ENCODE measurements around the gene MS4A18.
"Not testable (repeated sequence)": the region's sequence is repeated elsewhere in the genome, so short reads cannot be mapped to it uniquely, and the experiment has no call there.

The MS4A18 gene

DNA sequence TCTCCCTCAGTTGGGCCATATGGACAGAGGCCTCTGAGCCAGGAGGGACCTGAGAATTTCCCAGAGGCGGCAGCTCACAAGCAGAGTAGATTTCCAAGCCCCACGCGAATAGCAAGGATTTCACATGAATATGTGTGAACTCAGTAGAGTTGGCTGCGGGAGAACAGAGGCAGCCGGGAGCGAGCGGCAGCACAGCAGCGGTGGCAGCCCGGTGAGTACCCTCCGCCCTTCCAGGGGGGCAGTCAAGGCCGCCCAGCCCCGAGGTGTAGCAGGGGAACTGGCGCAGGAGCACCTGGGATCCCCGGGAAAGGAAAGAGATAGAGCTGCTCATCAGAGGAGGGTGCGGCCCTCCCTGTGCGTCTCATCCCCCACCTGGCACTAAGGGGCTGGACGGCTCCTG is 23.7 kb downstream of the MS4A18 start:
- no peak overlapping the region for H3K27ac Mint-ChIP-seq
- H3K27me3 Mint-ChIP-seq (ENCODE audit: low read depth), result peaks cover 6% of the 10 kb centered on the region
- no peak for DNase-seq (ENCODE audit: low spot score)
- no peaks in the 10 kb centered on the region for H3K9me3 Mint-ChIP-seq
- no peak overlapping the region for H3K4me3 Mint-ChIP-seq
- H3K4me1 Mint-ChIP-seq (ENCODE audit: low read depth), result no peaks in the 10 kb centered on the region
- no peaks in the 10 kb centered on the region for H3K36me3 Mint-ChIP-seq (ENCODE audit: low read depth)

DNA sequence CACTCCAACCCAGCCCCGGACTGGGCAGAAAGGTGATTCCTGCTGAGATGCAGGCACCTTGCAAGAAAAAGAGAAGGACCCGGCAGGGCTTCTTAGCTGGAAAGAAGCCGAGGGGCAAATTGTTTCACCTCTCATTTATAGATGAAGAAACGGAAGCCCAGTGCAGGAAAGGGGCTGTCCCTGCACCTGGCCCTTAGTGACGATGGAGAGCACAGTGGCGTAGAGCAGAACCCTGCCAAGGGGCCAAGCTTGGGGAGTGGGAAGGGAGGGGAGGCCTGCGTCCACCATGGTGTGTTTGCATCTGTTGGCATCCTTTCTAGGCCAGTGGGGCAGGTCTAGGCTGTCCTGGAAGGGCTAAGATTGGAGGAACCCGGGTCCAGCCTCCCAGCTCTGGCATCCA is 24.3 kb downstream of the MS4A18 start:
- no peak overlapping the region for H3K27ac Mint-ChIP-seq
- DNase-seq (ENCODE audit: low spot score), result no peak
- H3K27me3 Mint-ChIP-seq (ENCODE audit: low read depth), result peaks cover 6% of the 10 kb centered on the region
- no peaks in the 10 kb centered on the region for H3K9me3 Mint-ChIP-seq
- no peak overlapping the region for H3K4me3 Mint-ChIP-seq
- no peaks in the 10 kb centered on the region for H3K4me1 Mint-ChIP-seq (ENCODE audit: low read depth)
- no peaks in the 10 kb centered on the region for H3K36me3 Mint-ChIP-seq (ENCODE audit: low read depth)

DNA sequence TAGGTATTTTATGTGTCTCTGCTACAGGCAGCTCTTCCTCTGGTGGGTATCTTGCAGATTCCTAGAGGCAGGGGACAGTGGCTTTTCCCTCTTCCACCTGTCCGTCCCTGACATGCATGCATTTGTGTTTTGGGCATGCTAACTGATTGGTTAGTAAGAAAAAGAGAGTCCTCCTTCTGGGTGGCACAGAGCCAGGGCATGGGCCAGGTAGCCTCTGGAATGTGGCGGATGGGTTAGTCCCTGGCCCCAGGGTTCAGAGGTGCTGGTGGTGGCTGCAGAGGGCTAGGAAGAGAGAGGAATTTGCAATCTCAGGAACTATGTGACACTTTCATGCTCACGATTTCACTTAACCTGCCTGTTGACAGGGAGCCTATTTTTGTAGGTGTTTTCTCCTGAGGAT is 26.4 kb downstream of the MS4A18 start:
- Mint-ChIP-seq H3K4me1 (ENCODE audit: low read depth) (no peaks in the 10 kb centered on the region), H3K27me3 (ENCODE audit: low read depth) (peaks cover 6% of the 10 kb centered on the region)

DNA sequence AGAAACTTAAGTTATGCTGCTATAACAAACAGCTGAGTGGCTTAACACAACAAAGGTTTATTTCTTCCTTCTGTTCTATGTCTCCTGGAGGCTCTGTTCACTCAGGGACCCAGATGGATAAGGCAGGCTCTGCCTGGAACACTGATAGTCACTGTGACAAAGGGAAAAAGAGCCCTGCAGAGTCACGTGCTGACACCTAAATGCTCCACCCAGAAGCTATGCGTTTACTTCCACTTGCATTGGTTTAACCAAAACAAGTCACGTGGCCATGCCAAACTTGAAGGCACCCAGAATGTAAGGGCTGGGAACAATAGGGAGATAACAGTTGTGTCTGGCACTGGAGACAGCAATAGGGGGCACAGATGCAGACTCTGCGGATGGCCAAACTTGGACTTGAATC is 28.8 kb downstream of the MS4A18 start:
- no peaks in the 10 kb centered on the region for H3K4me1 Mint-ChIP-seq (ENCODE audit: low read depth)
- no peak overlapping the region for H3K27ac Mint-ChIP-seq
- H3K36me3 Mint-ChIP-seq (ENCODE audit: low read depth), result no peaks in the 10 kb centered on the region
- H3K4me3 Mint-ChIP-seq, result no peak overlapping the region
- H3K9me3 Mint-ChIP-seq, result no peaks in the 10 kb centered on the region
- peaks cover 9% of the 10 kb centered on the region for H3K27me3 Mint-ChIP-seq (ENCODE audit: low read depth)
- DNase-seq (ENCODE audit: low spot score), result no peak

More for the DNA sequence above, 26.4 kb downstream of the MS4A18 start:
- H3K4me3 Mint-ChIP-seq, result no peak overlapping the region
- H3K36me3 Mint-ChIP-seq (ENCODE audit: low read depth), result no peaks in the 10 kb centered on the region
- H3K9me3 Mint-ChIP-seq, result no peaks in the 10 kb centered on the region
- no peak for DNase-seq (ENCODE audit: low spot score)
- no peak overlapping the region for H3K27ac Mint-ChIP-seq

DNA sequence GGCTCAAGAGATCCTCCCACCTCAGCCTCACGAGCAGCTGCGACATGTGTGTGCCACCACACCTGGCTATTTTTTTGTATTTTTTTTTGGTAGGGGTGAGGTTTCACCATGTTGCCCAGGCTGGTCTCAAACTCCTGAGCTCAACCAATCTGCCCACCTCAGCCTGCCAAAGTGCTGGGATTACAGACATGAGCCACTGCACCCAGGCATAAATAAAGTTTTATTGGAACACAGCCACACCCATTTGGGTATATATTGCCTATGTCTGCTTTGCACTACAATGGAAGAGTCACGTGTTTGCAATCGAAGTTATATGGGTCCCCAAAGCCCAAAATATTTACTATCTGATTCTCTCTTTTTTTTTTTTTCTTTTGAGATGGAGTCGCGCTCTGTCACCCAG is 30.4 kb downstream of the MS4A18 start:
- Mint-ChIP-seq H3K27me3 (ENCODE audit: low read depth) (peaks cover 23% of the 10 kb centered on the region), H3K4me3 (no peak overlapping the region), H3K36me3 (ENCODE audit: low read depth) (no peaks in the 10 kb centered on the region), H3K9me3 (no peaks in the 10 kb centered on the region), H3K4me1 (ENCODE audit: low read depth) (no peaks in the 10 kb centered on the region), H3K27ac (no peak overlapping the region)
- DNase-seq (ENCODE audit: low spot score), result no peak

DNA sequence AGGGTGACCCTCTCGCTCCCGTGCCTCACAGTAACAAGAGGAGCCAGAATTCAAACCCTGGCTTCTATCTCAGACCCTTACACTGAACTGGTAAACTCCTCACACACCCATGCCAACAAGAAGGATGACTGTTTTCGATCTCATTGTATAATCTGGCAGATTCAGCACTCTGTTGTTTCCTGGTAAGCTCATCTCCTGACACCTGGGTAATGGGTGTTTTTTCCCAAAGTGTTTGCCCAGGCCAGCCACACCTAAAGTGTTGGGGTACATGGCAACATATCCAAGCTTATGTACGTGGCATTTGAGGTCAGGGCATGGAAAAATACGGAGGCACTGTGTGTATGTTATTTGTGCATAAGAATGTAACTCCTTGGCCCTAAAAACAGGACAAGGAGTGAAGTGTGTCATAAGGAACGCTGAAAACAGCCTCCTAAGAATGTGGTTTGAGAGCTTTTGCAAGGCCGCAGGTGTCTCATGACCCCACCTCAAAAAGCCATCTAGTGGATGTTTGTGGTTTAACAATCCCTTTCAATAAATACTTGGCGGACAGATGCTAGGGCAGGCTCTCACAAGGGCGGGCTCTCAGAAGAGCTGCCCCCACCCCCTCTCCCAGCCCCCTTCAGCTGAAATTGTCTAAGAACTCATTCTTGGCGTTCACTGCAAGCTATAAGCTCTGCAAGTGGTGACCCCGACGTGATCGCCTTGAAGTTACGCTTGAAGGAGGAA is 31.9 kb downstream of the MS4A18 start, which contains the start of gene MS4A15:
TSS of gene MS4A15 (plus strand) at position 561 of the 726 bp plus-strand sequence. CDS start 6,867 bp downstream, outside the sequence.
- H3K4me3 Mint-ChIP-seq, result no peak within 1 kb of the TSS
- peaks cover 36% of the 10 kb centered on the region for H3K27me3 Mint-ChIP-seq (ENCODE audit: low read depth)
- H3K36me3 Mint-ChIP-seq (ENCODE audit: low read depth), result no peaks in the 10 kb centered on the region
- no peak within 1 kb of the TSS for H3K27ac Mint-ChIP-seq
- H3K4me1 Mint-ChIP-seq (ENCODE audit: low read depth), result no peaks in the 10 kb centered on the region
- H3K9me3 Mint-ChIP-seq, result no peaks in the 10 kb centered on the region
- DNase-seq (ENCODE audit: low spot score), result no peak

DNA sequence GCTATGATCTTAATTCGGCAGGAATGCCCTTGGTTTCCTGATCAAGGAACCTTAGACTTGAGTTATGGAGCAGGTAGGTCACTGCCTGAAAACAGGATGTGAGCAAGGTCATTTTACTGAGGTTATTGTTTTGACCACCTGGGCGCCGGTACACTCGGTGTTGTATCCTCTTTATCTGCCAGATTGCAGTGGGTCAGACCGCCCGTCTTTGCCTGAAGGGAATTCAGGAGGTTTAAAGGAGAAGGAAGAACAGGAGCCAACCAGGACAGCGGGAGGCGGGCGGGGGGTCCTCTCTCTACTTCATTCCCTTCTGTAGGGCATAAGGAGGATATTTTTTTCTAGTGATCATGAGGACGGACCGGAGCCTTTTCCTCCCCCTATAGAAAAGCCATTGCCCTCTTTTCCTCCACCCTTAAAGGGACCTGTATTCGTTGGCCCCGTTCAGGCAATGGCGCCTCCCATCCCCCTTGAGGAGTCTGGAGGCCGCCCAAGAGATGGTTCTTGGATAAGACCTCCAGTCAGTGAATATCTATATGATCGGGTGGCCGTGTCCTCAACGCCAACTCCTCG is 32.8 kb downstream of the MS4A18 start:
- no peaks in the 10 kb centered on the region for H3K9me3 Mint-ChIP-seq
- no peak overlapping the region for H3K4me3 Mint-ChIP-seq
- H3K36me3 Mint-ChIP-seq (ENCODE audit: low read depth), result no peaks in the 10 kb centered on the region
- H3K27me3 Mint-ChIP-seq (ENCODE audit: low read depth), result peaks cover 35% of the 10 kb centered on the region
- DNase-seq (ENCODE audit: low spot score), result no peak
- H3K4me1 Mint-ChIP-seq (ENCODE audit: low read depth), result no peaks in the 10 kb centered on the region
- no peak overlapping the region for H3K27ac Mint-ChIP-seq

DNA sequence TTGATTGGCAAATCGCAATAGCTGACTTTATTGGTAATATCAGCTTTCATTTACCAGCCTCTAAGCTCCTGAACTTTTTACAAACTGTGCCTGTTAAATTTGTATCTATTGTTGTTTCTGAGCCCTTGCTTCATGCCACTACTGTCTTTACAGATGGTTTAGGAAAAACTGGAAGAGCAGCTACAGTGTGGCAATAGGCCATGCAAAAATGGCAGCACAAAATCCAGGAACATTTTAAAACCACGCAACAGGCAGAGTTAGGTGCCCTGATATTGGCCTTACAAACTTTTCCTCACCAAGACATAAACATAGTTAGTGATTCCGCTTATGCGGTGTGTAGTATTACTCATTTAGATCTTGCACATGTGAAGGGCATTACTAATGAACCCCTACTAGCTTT is 34.2 kb downstream of the MS4A18 start:
- DNase-seq (ENCODE audit: low spot score); H3K4me1 Mint-ChIP-seq (ENCODE audit: low read depth); H3K4me3 Mint-ChIP-seq; H3K9me3 Mint-ChIP-seq; H3K36me3 Mint-ChIP-seq (ENCODE audit: low read depth); H3K27ac Mint-ChIP-seq: not testable (repeated sequence)
- peaks cover 36% of the 10 kb centered on the region for H3K27me3 Mint-ChIP-seq (ENCODE audit: low read depth)

DNA sequence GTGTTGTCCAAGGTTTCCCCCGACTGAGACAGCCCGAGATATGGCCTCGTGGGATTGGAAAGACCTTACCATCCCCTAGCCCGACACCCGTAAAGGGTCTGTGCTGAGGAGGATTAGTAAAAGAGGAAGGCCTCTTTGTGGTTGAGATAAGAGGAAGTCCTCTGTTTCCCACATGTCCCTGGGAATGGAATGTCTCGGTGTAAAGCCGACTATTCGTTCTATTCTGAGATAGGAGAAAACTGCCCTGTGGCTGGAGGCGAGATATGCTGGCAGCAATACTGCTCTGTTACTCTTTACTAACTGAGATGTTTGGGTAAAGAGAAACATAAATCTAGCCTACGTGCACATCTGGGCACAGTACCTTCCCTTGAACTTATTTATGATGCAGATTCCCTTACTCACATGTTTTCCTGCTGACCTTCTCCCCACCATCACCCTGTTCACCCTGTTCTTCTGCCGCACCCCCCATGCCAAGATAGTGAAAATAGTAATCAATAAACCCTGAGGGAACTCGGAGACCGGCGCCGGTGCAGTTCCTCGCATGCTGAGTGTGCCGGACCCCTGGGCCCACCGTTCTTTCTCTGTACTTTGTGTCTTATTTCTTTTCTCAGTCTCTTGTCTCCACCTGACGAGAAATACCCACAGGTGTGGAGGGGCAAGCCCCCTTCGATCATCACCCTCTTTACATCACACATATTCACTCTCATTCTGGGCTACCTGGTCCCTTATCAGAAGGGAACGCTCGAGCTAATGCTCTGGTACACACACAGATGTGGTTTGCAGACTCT is 35.1 kb downstream of the MS4A18 start:
- not testable (repeated sequence) for H3K4me3 Mint-ChIP-seq; H3K27ac Mint-ChIP-seq; H3K9me3 Mint-ChIP-seq; H3K4me1 Mint-ChIP-seq (ENCODE audit: low read depth); DNase-seq (ENCODE audit: low spot score); H3K36me3 Mint-ChIP-seq (ENCODE audit: low read depth)
- H3K27me3 Mint-ChIP-seq (ENCODE audit: low read depth), result peaks cover 36% of the 10 kb centered on the region

DNA sequence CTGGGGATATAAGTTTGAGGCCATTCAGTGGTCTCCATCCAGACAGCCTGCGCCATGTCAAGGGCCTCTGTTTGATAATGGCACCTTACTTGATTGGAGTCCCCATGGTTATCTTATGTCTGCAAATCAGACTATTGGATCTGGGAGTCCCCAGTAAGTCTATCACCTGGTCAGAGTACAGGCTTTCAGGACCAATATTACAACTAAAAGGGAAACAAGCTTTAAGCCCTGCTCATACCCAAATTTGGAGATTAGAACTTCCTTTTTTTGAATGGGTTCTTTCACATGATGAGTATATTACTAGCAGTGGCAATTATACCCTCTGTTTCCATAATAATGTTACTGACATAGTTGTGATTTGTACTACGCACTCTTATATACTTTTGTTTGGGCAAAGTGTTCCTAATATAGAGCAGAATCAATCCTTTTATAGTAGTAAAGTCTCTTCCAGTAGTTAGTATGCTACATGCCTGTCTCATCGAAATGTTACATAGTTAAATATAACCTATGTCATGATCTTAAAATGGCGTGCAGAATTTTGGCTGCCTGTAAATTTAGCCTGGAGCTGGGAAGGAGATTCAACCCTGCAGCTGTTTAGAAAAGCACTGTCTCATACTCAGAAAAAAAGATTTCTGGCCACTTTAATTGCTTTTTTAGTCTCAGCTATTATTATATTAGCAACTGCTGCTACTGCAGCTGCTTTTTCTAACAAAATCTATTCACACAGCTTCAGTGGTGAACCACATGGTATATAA is 37.1 kb downstream of the MS4A18 start:
- H3K9me3 Mint-ChIP-seq, result no peaks in the 10 kb centered on the region
- DNase-seq (ENCODE audit: low spot score), result no peak
- no peak overlapping the region for H3K27ac Mint-ChIP-seq
- no peak overlapping the region for H3K4me3 Mint-ChIP-seq
- H3K36me3 Mint-ChIP-seq (ENCODE audit: low read depth), result no peaks in the 10 kb centered on the region
- H3K4me1 Mint-ChIP-seq (ENCODE audit: low read depth), result peaks cover 4% of the 10 kb centered on the region
- H3K27me3 Mint-ChIP-seq (ENCODE audit: low read depth), result peaks cover 36% of the 10 kb centered on the region

DNA sequence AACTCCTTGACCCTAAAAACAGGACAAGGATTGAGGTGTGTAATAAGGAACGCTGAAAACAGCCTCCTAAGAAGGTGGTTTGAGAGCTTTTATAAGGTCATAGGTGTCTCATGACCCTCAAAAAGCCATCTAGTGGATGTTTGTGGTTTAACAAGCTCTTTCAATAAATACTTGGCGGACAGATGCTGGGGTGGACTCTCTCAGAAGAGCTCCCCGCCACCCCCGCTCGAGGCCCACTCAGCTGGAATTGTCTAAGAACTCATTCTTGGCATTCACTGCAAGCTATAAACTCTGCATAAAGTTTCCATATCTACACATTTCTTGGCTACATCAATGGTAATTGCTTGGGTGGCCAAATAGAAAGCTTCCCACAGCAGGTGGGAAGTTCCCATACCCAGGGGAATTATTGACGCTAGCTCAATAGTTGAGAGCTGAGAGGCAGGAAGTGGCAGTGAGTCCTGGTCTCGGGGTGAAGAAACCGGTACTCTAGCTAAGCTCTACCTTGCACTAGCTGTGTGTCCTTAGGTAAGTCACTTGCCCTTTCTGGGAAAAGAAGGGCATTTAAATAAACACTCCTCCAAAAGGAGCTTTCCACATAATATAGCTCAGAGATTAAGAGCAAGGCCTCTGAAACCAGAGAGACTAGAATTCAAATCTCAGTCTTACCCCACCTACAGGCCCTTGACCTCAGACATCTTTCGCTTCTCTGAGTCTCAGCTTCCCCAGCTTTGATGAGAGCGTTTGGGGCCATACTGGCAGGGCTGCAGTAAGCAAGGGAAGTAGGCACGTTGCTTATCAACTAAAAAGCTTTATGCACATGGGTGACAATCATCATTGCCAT is 38.6 kb downstream of the MS4A18 start:
- H3K27ac Mint-ChIP-seq, result no peak overlapping the region
- no peak for DNase-seq (ENCODE audit: low spot score)
- H3K4me1 Mint-ChIP-seq (ENCODE audit: low read depth), result peaks cover 4% of the 10 kb centered on the region
- no peak overlapping the region for H3K4me3 Mint-ChIP-seq
- H3K27me3 Mint-ChIP-seq (ENCODE audit: low read depth), result peaks cover 33% of the 10 kb centered on the region
- H3K9me3 Mint-ChIP-seq, result no peaks in the 10 kb centered on the region
- H3K36me3 Mint-ChIP-seq (ENCODE audit: low read depth), result no peaks in the 10 kb centered on the region

DNA sequence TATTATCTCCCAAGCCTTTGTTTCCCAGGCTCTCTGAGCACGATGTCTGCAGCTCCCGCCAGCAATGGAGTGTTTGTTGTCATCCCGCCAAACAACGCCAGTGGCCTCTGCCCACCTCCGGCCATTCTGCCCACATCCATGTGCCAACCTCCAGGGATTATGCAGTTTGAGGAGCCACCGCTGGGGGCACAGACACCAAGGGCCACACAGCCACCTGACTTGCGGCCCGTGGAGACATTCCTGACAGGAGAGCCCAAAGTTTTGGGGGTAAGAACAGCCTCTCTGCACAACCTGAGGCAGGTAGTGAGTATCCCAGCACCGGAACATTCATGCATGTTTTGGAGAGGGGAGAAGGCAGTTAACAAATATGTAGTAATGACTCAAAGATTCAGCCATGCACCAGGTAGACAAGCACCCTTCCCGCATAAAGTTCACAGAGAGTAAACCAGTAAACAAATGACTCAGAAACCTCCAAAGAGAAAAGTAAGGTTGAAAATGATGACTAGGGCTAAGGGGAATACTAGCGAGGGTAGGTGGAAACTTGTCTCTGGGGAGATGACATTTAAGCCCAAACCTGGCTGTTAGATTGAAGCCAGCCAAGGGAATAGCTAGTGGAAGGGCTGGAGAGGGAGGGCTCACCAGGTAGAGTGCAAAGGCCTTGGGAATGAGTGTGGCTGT is 39.3 kb downstream of the MS4A18 start:
- Mint-ChIP-seq H3K27me3 (ENCODE audit: low read depth) (peaks cover 29% of the 10 kb centered on the region), H3K36me3 (ENCODE audit: low read depth) (no peaks in the 10 kb centered on the region), H3K9me3 (no peaks in the 10 kb centered on the region), H3K4me3 (no peak overlapping the region), H3K27ac (no peak overlapping the region), H3K4me1 (ENCODE audit: low read depth) (peaks cover 4% of the 10 kb centered on the region)
- DNase-seq (ENCODE audit: low spot score), result no peak

DNA sequence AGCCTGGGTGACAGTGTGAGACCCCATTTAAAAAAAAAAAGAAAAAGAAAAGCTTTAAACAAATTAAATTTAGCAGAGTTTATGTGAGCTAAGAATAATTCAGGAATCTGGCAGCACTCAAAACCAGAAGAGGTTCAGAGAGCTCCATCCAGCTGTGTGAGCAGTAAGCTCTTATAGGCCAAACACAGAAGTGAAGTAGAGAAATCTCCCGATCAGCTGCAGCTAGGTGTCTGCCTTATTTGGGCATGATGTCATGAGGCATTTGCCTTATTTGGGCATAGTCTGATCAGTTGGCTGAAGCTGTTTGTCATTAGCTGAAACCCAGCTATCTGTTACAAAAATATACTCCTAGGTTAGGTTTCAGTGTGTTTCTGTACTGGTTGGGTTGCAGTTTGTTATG is 40.4 kb downstream of the MS4A18 start:
- Mint-ChIP-seq H3K27me3 (ENCODE audit: low read depth) (peaks cover 19% of the 10 kb centered on the region), H3K9me3 (no peaks in the 10 kb centered on the region)
- DNase-seq (ENCODE audit: low spot score), result no peak

More for the DNA sequence above, 40.4 kb downstream of the MS4A18 start:
- Mint-ChIP-seq H3K27ac (no peak overlapping the region), H3K4me1 (ENCODE audit: low read depth) (peaks cover 4% of the 10 kb centered on the region), H3K36me3 (ENCODE audit: low read depth) (no peaks in the 10 kb centered on the region), H3K4me3 (no peak overlapping the region)

Data from T-helper 2 cell treated with Interferon-gamma antibody and Interleukin-4, amounts not matched to agents 5 μg/mL and 100 μg/mL, for 36 hours (primary cell).